Endodermal cell (in vitro differentiated cells): Measurements from ENCODE around the gene AIP. TPM values are rescaled to one million over a fixed set of nuclear protein-coding genes. Genes with fewer than 3 reads are reported as not detected.

Source experiments
- DNase-seq: peaks from one replicate; pipeline ENCODE4 v3.0.0-alpha.2; 2017
- H3K27ac ChIP-seq: 2 replicates; pipeline ENCODE4 v1.5.1; 2013; ENCODE audit warnings: mild to moderate bottlenecking, low read depth, low read length, moderate library complexity
- H3K27me3 ChIP-seq: 2 replicates; pipeline ENCODE4 v1.6.1; 2013; ENCODE audit warnings: mild to moderate bottlenecking, low read length, moderate library complexity; ENCODE audit not compliant: insufficient read depth, control insufficient read depth, poor library complexity, severe bottlenecking
- H3K36me3 ChIP-seq: 2 replicates; pipeline ENCODE4 v1.7.0; 2013; ENCODE audit warnings: mild to moderate bottlenecking, low read length, moderate library complexity; ENCODE audit not compliant: control insufficient read depth, insufficient read depth
- H3K4me1 ChIP-seq: one replicate; pipeline ENCODE4 v1.7.0; 2013; ENCODE audit warnings: low read length; ENCODE audit not compliant: control insufficient read depth, insufficient read depth
- H3K4me3 ChIP-seq: 2 replicates; pipeline ENCODE4 v1.5.1; 2013; ENCODE audit warnings: mild to moderate bottlenecking, low read length, moderate library complexity
- H3K9ac ChIP-seq: 2 replicates; pipeline ENCODE4 v1.6.1; 2013; ENCODE audit warnings: mild to moderate bottlenecking, low read length, moderate library complexity; ENCODE audit not compliant: poor library complexity, severe bottlenecking; ENCODE audit errors: extremely low read depth
- H3K9me3 ChIP-seq: 2 replicates; pipeline ENCODE4 v1.6.1; 2013; ENCODE audit warnings: mild to moderate bottlenecking, low read length, moderate library complexity; ENCODE audit not compliant: control insufficient read depth
- H3K27ac Mint-ChIP-seq: 2 replicates; pipeline ENCODE4 v1.8.0; 2020; ENCODE audit warnings: mixed read lengths
- H3K27me3 Mint-ChIP-seq: 2 replicates; pipeline ENCODE4 v1.8.0; 2021; ENCODE audit warnings: mild to moderate bottlenecking, mixed read lengths; ENCODE audit not compliant: insufficient read depth
- H3K36me3 Mint-ChIP-seq: 2 replicates; pipeline ENCODE4 v1.8.0; 2020; ENCODE audit warnings: low read depth, mixed read lengths
- H3K4me1 Mint-ChIP-seq: 2 replicates; pipeline ENCODE4 v1.8.0; 2020; ENCODE audit warnings: mixed read lengths
- H3K4me3 Mint-ChIP-seq: 2 replicates; pipeline ENCODE4 v1.8.0; 2020; ENCODE audit warnings: mild to moderate bottlenecking, moderate library complexity, mixed read lengths
- H3K9me3 Mint-ChIP-seq: 2 replicates; pipeline ENCODE4 v1.8.0; 2020; ENCODE audit warnings: mild to moderate bottlenecking, mixed read lengths
- CTCF ChIP-seq: fragments of 200-600 bp; sonication (generic); conservative IDR thresholded peaks from 2 replicates; pipeline ENCODE4 v1.5.0; 2021; ENCODE audit warnings: antibody characterized with exemption, mild to moderate bottlenecking
- WGBS, 2 experiments: methylation state at CpG; one replicate each; pipeline versions ENCODE4 v1.1.5 to v1.1.7; 2013; ENCODE audit warnings: missing lambda C conversion rate in 2 of 2, mixed read lengths in 1 of 2; ENCODE audit not compliant: insufficient coverage in 1 of 2, insufficient read length in 1 of 2; 5-methylcytosine and 5-hydroxymethylcytosine counted together
- total RNA-seq, 2 donors: library from RNA; stranded (reverse); fragmentation: NEBNext Ultra II Directional in 1 of 2; extraction: Animal tissue kit (Norgen Biotek cat#: 25700) in 1 of 2; gene quantifications; 2 replicates in 1 of 2; 3 replicates in 1 of 2; pipeline ENCODE4 v1.2.1, GENCODE V29; 2021

AIP gene
- total RNA-seq, 2 donors from 2014 or later = 27.6 to 33.8 TPM

GRCh38 chr11:67434395-67434881 is 48.4 kb upstream of the AIP start:
- no peaks in the 10 kb centered on the region for H3K4me1 ChIP-seq
- H3K4me3 ChIP-seq = no peak overlapping the region
- H3K27ac Mint-ChIP-seq = no peak overlapping the region
- H3K36me3 ChIP-seq = peaks cover 41% of the 10 kb centered on the region
- no peak for TF ChIP-seq CTCF
- no peaks in the 10 kb centered on the region for H3K9me3 ChIP-seq
- H3K4me3 Mint-ChIP-seq = no peak overlapping the region
- H3K9me3 Mint-ChIP-seq = no peaks in the 10 kb centered on the region
- no peak overlapping the region for H3K27ac ChIP-seq
- H3K4me1 Mint-ChIP-seq = peaks cover 3% of the 10 kb centered on the region
- no peak for DNase-seq
- no peak overlapping the region for H3K9ac ChIP-seq
- WGBS, 2 experiments = 94 to 98% methylated on average over 13 to 23 of the region's 23 CpGs
- H3K27me3 Mint-ChIP-seq = no peaks in the 10 kb centered on the region
- peaks cover 31% of the 10 kb centered on the region for H3K36me3 Mint-ChIP-seq
- H3K27me3 ChIP-seq = no peaks in the 10 kb centered on the region

GRCh38 chr11:67435031-67435726 is 47.6 kb upstream of the AIP start:
- Mint-ChIP-seq H3K36me3 (peaks cover 36% of the 10 kb centered on the region), H3K27me3 (no peaks in the 10 kb centered on the region), H3K4me3 (no peak overlapping the region), H3K27ac (peak overlapping the region; percentile 64), H3K4me1 (peaks cover 3% of the 10 kb centered on the region), H3K9me3 (no peaks in the 10 kb centered on the region)
- no peak overlapping the region for H3K4me3 ChIP-seq
- no peaks in the 10 kb centered on the region for H3K4me1 ChIP-seq
- H3K27me3 ChIP-seq = no peaks in the 10 kb centered on the region
- TF ChIP-seq CTCF = no peak
- H3K9ac ChIP-seq = no peak overlapping the region
- no peaks in the 10 kb centered on the region for H3K9me3 ChIP-seq
- DNase-seq = no peak
- H3K36me3 ChIP-seq = peaks cover 46% of the 10 kb centered on the region
- 93% methylated on average over 9 to 26 of the region's 26 CpGs for WGBS, 2 experiments
- no peak overlapping the region for H3K27ac ChIP-seq

GRCh38 chr11:67435727-67436458 is 46.9 kb upstream of the AIP start:
- peaks cover 3% of the 10 kb centered on the region for H3K4me1 Mint-ChIP-seq

More at GRCh38 chr11:67435727-67436458, 46.9 kb upstream of the AIP start:
- Mint-ChIP-seq H3K27ac (peak overlapping the region; percentile 64), H3K36me3 (peaks cover 36% of the 10 kb centered on the region), H3K27me3 (no peaks in the 10 kb centered on the region), H3K4me3 (no peak overlapping the region), H3K9me3 (no peaks in the 10 kb centered on the region)
- H3K9ac ChIP-seq = no peak overlapping the region
- H3K27ac ChIP-seq = no peak overlapping the region
- 89 to 93% methylated on average over 27 to 38 of the region's 38 CpGs for WGBS, 2 experiments
- peaks cover 46% of the 10 kb centered on the region for H3K36me3 ChIP-seq
- TF ChIP-seq CTCF = no peak
- H3K9me3 ChIP-seq = no peaks in the 10 kb centered on the region
- DNase-seq = no peak
- H3K27me3 ChIP-seq = no peaks in the 10 kb centered on the region
- H3K4me3 ChIP-seq = no peak overlapping the region
- no peaks in the 10 kb centered on the region for H3K4me1 ChIP-seq
